Left renal pelvis (tissue), 4 donors: ENCODE data around the gene RTN1. TPM values are rescaled to one million over a fixed set of nuclear protein-coding genes. Genes with fewer than 3 reads are reported as not detected.

Experiments
- DNase-seq, 4 donors: peaks; one replicate each; pipeline ENCODE4 v3.0.0-alpha.2; 2013; ENCODE audit warnings: low read depth in 4 of 4, low spot score in 3 of 4
- polyA plus RNA-seq, 4 donors: library from polyadenylated mRNA; unstranded; fragments of 120-200 nt; gene quantifications; one replicate each; pipeline ENCODE4 v1.2.1, GENCODE V29; 2013; ENCODE audit not compliant: insufficient read length in 4 of 4

The RTN1 gene
- polyA plus RNA-seq, 4 donors: 3.3 to 16.9 (median 5.5) TPM

DNA sequence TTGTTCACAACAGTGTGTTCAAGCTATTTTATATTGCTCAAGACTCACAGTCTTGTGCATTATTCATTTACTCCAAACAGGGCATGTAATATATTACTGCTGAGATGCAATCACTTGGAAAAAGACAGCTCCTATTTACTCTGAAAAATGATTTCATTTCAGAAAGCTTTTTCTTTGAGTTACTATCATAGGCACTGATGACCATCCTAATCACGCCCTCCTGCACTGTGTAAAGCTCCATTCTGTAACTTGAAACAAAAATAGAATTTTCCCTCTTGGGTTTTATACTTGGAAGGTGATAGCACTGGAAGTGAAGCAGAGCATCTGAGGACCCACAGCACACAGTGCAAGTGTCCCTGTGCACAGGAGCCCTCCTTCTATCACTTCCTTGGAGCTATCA is 55.6 kb downstream of the RTN1 start:
- no peak for DNase-seq

- DNase-seq: no peak
These were observed 58.8 kb downstream of the RTN1 start for GRCh38 chr14:59811815-59812214.

GRCh38 chr14:59811073-59811472 is 59.5 kb downstream of the RTN1 start:
- DNase-seq: no peak

DNA sequence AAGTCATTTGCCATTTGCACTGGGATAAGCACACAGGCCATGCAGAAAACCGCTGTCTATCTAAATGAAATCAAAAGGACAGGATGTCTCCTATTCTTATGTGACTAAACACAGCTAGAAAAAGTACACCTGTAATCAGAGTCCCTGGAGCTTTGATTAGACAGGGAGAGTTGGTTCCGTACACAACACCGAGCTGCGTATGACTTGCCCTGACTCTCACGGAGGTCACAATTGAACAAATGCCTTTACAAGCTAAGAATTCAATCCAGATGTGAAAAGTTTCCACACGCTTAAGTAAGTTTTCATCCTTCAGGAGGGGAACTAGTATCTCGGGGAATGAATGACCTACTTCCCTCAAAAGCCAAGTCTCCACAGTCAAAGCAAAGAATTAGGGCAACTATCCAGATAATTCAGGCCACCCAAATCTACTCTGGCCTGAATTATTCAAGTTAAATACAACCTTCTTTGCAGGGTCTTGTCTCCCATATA is 67.5 kb downstream of the RTN1 start:
- no peak for DNase-seq

DNA sequence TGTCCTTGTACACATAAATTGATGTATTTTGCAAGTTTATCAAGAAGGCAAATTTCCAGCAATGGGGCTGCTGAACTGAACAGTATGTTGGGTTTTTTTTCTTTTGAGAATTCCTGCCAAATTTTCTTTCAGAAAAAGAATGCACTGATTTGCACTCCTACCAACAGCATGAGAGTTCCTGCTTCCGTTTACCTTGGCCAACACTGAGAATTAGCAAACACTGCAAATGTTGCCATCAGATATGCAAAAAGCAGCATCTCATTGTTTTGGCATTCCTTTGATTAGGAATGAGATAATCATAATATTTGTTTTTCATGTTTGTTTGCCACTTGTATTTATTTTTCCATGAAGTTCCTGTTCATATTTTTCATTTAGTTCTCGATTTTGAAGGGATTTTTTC is 82.4 kb downstream of the RTN1 start:
- DNase-seq: no peak

GRCh38 chr14:59787045-59787674 is 83.4 kb downstream of the RTN1 start:
- no peak for DNase-seq

- DNase-seq: no peak
These were observed 84.9 kb downstream of the RTN1 start for GRCh38 chr14:59785629-59786028.

- no peak for DNase-seq
These were observed 87.8 kb downstream of the RTN1 start for GRCh38 chr14:59782760-59783159.

DNA sequence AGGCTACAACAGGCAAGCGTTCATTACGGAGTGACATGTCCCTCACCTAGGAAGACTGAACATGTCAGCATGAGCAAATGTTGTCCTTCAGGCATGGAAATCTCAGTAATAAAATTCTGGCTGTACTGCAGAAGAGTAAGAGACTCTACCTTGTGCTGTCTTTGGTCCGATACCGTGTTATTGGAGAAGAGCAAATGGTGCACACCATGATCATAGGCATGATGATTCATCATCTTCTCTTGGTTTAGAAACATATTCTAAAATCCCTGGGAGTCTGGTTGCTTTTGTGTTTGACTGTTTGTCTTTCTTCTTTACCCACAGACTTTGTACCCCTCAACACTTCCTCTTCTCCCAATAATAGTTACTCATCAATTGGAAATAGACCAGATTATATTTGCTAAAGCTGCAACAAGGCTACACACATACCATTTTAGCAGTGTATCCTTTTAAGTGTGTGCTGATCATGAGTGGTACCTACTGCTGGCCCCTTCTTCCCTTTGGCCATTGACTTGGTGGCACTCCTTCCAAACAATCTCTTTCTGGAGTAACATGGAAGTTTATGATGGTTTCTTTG is 93.5 kb downstream of the RTN1 start:
- DNase-seq: no peak

GRCh38 chr14:59776468-59776867 is 94.1 kb downstream of the RTN1 start:
- DNase-seq: no peak

GRCh38 chr14:59772233-59772632 is 98.3 kb downstream of the RTN1 start:
- no peak for DNase-seq

- no peak for DNase-seq
These were observed 99.0 kb downstream of the RTN1 start for GRCh38 chr14:59771577-59771976.

- DNase-seq: no peak
These were observed 101.0 kb downstream of the RTN1 start for GRCh38 chr14:59769586-59769985.

GRCh38 chr14:59768855-59769375 is 101.7 kb downstream of the RTN1 start:
- no peak for DNase-seq

DNA sequence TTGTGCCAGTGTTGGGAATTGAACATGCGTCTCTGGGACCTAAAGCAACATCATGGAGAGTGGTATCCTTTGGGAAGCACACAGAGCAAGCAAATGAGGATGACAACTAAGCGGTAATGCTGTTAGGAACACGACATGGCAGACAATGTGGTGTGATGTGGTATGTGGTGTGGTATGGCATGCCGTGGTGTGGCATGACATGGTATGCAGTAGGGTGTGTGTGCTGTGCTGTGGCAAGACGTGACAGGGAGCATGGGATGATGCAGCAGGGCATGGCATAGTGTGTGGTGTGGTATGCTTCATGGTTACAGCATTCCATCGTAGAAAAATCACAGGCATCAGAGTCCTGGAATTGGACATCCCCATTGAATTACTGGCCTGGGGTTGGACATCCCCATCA is 108.7 kb downstream of the RTN1 start:
- no peak for DNase-seq

DNA sequence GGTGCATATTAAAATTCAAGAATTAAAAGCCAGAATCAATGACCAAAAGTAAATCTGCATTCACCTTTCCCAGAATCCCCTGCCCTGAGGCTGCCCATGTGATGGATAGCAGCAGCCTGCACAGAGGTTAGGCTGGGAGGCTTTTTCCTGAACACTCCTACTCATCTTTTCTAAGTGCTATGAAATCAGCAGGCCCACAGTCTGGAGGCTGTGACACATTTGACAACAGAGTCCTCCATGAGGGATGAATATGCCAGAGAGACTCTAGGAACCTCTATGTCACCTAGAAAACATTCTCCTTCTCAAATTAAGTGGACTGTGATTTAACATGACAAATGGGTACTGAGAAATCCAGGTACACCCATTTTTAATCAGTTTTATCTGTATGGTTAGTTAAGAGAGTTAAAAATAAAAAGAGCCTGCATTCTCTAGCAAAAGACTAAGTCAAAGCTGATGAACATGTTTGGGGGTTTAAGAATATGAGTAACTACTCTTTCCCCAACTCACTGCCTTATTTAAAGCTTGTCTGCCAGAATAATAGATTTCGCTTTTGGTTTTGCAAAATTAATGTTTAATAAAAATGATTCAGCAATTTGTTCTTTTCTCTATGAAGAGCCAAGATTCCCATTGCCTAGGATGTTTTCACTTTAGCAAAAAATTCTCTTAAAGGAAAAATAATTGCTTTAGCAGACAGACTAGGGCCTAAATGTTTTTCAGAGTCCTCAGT is 115.0 kb downstream of the RTN1 start:
- DNase-seq: no peak

DNA sequence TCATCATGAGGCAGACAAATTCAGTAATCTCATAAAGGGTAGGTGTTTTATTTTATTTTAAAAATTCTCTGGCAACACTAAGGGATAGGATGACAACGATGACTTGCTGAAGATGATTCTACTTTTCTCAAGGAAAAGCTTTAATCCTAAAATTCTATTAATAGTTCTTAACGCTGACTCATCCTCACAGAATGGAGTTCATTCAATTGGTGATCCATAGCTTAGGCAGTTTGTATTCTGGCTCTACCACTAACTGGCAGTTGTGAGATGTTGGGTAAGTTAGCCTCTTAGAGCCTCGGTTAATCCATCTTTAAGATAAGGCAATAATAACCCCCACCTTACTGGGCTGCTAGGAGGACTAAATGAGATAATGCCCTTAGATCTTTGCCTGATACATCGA is 116.3 kb downstream of the RTN1 start:
- DNase-seq: no peak

DNA sequence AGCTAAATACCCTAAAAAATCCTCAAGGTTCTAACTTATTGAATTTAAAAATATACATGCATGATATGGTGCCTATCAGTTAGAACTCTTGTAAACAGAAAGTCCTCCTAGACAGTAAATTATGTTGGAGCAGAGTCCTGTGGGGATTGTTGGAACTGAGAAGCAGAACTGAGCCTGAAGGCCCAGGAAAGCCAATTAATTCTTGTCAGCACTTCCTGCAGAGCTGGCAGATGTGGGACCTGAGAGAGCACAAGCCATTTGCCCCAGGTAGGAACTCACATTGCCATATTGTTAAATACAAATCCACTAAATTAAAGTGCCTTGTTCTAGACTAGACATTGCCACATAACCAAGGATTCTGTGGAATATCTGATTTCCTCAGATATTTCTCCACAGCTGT is 117.1 kb downstream of the RTN1 start:
- no peak for DNase-seq

- no peak for DNase-seq
These were observed 119.0 kb downstream of the RTN1 start for GRCh38 chr14:59751578-59751977.

- no peak for DNase-seq
These were observed 130.8 kb downstream of the RTN1 start for GRCh38 chr14:59739794-59740193.

- DNase-seq: no peak
These were observed 142.3 kb downstream of the RTN1 start for GRCh38 chr14:59728304-59728703.
